GM12872 (cell line): ENCODE data around the gene MEGF10.

Source experiments
- CTCF ChIP-seq: IDR thresholded peaks from 3 replicates; pipeline ENCODE4 v1.5.1; 2011; ENCODE audit warnings: low read depth, mild to moderate bottlenecking, low read length, moderate library complexity; ENCODE audit not compliant: insufficient read depth

Gene MEGF10

GRCh38 chr5:127409921-127410675 lies 119.5 kb downstream of the MEGF10 start:
- TF ChIP-seq CTCF: no peak

GRCh38 chr5:127410959-127411358 lies 120.4 kb downstream of the MEGF10 start:
- no peak for TF ChIP-seq CTCF

GRCh38 chr5:127411381-127411780 lies 120.8 kb downstream of the MEGF10 start:
- TF ChIP-seq CTCF: no peak

GRCh38 chr5:127412698-127413097 lies 122.1 kb downstream of the MEGF10 start:
- no peak for TF ChIP-seq CTCF

GRCh38 chr5:127415034-127415433 lies 124.4 kb downstream of the MEGF10 start:
- no peak for TF ChIP-seq CTCF

- TF ChIP-seq CTCF: no peak
Measured at GRCh38 chr5:127416906-127417305, 126.3 kb downstream of the MEGF10 start.

- no peak for TF ChIP-seq CTCF
Measured at GRCh38 chr5:127417528-127417927, 126.9 kb downstream of the MEGF10 start.
